Measurements from ENCODE around the gene CCDC141. TPM values are rescaled to one million over a fixed set of nuclear protein-coding genes. Genes with fewer than 3 reads are reported as not detected.

CCDC141 gene
- total RNA-seq, 1 donor from 2014 or later = 25.7 TPM

DNA sequence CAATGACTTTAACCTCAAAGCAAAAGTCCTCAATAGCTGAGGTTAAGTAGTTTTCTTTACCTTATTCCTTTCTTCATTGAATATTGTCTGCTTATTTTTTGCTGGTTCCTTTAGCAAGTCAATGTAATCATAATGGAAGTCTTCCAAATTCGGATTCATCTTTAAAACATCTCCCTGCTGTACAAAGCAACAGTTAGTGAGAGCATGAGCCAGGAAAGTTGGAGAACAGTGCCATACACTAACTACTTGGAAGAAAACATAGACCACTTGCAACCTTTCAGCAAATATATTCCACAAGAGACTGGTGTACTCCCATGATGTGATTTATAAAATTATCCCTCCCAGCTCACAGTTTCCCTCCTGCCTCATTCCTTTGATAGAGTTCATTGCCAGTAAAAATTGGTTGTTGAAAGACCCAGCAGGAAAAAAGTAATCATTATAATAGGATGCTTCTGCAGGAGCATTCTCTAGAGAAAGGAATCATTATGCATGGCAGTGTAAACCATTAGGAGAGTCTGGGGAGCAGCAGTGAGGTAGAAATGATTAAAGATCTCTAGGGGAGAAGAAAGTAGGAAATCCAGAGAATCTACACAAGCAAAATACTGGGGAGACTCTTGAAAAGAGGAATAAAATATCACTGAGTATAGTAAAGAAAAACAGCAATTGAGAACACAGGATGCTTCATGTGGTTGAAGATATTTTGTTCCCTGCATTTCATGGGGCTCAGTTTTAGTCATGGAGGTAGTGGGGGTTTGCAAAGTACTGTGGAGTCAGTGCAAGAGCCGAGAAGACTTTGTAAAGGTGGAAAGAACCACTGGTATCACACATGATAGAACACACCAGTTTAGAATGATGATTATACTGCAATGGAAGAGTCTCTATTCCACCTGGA, 204.1 kb downstream of the CCDC141 start:
- Histone ChIP-seq H3K27ac (no peak overlapping the region), H3K27me3 (no peaks in the 10 kb centered on the region), H3K36me3 (no peaks in the 10 kb centered on the region), H3K9me3 (no peaks in the 10 kb centered on the region), H3K4me3 (no peak overlapping the region), H3K4me1 (no peaks in the 10 kb centered on the region)
- intact Hi-C loops (cut with DNase I) = no loop called here
- TF ChIP-seq, protein P1, sequence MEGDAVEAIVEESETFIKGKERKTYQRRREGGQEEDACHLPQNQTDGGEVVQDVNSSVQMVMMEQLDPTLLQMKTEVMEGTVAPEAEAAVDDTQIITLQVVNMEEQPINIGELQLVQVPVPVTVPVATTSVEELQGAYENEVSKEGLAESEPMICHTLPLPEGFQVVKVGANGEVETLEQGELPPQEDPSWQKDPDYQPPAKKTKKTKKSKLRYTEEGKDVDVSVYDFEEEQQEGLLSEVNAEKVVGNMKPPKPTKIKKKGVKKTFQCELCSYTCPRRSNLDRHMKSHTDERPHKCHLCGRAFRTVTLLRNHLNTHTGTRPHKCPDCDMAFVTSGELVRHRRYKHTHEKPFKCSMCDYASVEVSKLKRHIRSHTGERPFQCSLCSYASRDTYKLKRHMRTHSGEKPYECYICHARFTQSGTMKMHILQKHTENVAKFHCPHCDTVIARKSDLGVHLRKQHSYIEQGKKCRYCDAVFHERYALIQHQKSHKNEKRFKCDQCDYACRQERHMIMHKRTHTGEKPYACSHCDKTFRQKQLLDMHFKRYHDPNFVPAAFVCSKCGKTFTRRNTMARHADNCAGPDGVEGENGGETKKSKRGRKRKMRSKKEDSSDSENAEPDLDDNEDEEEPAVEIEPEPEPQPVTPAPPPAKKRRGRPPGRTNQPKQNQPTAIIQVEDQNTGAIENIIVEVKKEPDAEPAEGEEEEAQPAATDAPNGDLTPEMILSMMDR (IDR thresholded peaks at IDR 0.05) = no peak
- ATAC-seq (no peak), DNase-seq (no peak)

DNA sequence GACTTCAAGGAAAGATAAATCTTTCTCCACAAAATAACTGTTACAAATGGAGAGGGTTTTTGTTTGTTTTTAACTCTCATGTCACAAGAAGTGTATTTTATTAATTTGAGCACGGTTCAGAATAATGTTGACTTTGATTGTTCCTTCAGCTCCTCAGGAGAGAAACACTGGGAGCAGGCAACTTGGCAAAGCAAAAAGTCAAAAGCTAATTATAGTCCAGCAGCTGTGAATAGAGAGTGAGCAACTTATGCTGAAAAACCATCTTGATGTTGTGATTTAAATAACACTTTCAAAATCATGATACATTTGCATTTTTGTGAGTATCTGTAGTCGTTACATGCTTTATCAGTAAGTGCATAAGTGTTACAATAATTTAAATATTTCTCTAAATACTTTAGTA, 205.2 kb downstream of the CCDC141 start:
- H3K27ac ChIP-seq = no peak overlapping the region
- H3K36me3 ChIP-seq = no peaks in the 10 kb centered on the region
- intact Hi-C loops (cut with DNase I) = no loop called here

DNA sequence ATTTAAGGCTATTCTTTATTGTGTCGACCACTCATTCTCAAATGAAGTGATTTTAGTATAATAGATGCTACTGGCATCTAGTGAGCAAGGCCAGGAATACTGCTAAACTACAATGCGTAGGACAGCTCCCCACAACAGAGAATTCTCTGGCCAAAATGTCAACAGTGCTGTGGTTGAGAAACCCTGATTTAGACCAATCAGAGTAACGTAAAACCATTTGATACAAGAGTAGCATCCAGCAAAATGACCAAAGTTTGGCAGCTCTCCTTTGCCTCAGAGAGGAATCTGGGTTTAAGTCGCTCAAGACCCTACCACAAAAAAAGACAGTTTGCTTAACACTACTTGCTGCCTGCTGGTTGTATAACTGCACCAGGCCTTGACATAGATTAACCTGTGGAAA, 205.7 kb downstream of the CCDC141 start:
- intact Hi-C loops (cut with DNase I) = no loop called here
- Histone ChIP-seq H3K27ac (no peak overlapping the region), H3K36me3 (no peaks in the 10 kb centered on the region), H3K4me1 (no peaks in the 10 kb centered on the region), H3K27me3 (no peaks in the 10 kb centered on the region), H3K9me3 (no peaks in the 10 kb centered on the region), H3K4me3 (no peak overlapping the region)
- TF ChIP-seq, protein P1 (IDR thresholded peaks at IDR 0.05) = no peak
- ATAC-seq (no peak), DNase-seq (no peak)

More for the DNA sequence above, 205.2 kb downstream of the CCDC141 start:
- H3K4me3 ChIP-seq = no peak overlapping the region
- no peaks in the 10 kb centered on the region for H3K27me3 ChIP-seq
- TF ChIP-seq, protein P1 (IDR thresholded peaks at IDR 0.05) = no peak
- H3K9me3 ChIP-seq = no peaks in the 10 kb centered on the region
- ATAC-seq = no peak
- DNase-seq = no peak
- no peaks in the 10 kb centered on the region for H3K4me1 ChIP-seq

DNA sequence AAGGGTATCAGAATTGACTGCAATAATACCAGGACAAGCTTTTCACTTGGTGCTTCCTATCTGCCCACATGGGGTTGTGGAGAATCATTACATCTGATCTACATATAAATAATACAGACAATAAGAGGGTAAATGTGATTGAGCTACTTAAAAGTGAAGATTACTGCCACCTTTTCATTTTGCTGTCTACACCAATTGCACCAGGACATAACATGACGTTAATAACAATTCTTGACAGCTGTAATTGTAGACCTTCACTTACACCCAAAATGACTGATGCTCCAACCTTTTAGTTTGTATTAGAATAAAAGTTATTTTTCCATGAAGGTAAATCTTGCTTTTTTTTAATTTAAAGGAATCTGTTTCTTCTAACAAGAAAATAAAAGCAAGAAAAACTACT, 206.2 kb downstream of the CCDC141 start:
- Histone ChIP-seq H3K4me3 (no peak overlapping the region), H3K27me3 (no peaks in the 10 kb centered on the region), H3K36me3 (no peaks in the 10 kb centered on the region), H3K9me3 (no peaks in the 10 kb centered on the region), H3K4me1 (no peaks in the 10 kb centered on the region), H3K27ac (no peak overlapping the region)
- intact Hi-C loops (cut with DNase I) = no loop called here
- ATAC-seq = no peak
- TF ChIP-seq, protein P1 (IDR thresholded peaks at IDR 0.05) = no peak
- DNase-seq = no peak

DNA sequence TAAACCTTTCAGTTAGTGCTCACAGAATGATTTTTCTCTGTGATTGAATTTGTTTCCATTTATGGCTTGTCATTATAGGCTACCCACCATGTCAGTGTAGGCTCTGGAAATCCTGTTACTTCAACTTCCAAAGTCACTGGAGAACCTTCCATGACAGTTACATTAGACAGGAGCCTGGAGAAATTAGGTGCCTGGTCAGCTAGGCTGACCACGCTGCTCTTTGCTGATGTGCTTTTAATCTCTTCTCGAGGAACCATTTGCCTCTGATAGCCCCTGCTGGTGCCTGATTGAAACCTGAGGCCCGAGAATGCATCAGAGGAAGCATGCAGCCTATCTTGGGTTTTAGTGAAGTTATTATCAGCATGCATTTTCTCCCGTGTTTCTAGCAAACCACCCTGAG, 213.1 kb downstream of the CCDC141 start:
- intact Hi-C loops (cut with DNase I) = no loop called here
- ATAC-seq (no peak), DNase-seq (no peak)
- Histone ChIP-seq H3K4me1 (no peaks in the 10 kb centered on the region), H3K4me3 (no peak overlapping the region), H3K9me3 (no peaks in the 10 kb centered on the region), H3K27ac (no peak overlapping the region), H3K27me3 (no peaks in the 10 kb centered on the region), H3K36me3 (no peaks in the 10 kb centered on the region)
- TF ChIP-seq, protein P1 (IDR thresholded peaks at IDR 0.05) = no peak
